Esophagus muscularis mucosa (tissue), 3 donors: ENCODE results near the gene KRT78.

Source experiments
- CTCF ChIP-seq, 3 experiments: fragments of 200-600 bp in 2 of 3; fragments of 450-650 bp in 1 of 3; sonication (generic) in 2 of 3; IDR thresholded peaks; one replicate each; pipeline ENCODE4 v1.5.1; 2017 to 2019; ENCODE audit warnings: antibody characterized with exemption in 3 of 3, mild to moderate bottlenecking in 2 of 3, moderate library complexity in 1 of 3
- POLR2A ChIP-seq: fragments of 450-650 bp; IDR thresholded peaks from one replicate; pipeline ENCODE4 v1.6.1; 2017; ENCODE audit warnings: antibody characterized with exemption, moderate library complexity, mild to moderate bottlenecking, low read depth

- no peak for TF ChIP-seq CTCF (IDR thresholded peaks at IDR 0.05)
- no peak for TF ChIP-seq POLR2A
Measured at GRCh38 chr12:52848661-52849255, at the start of gene KRT78.
